ENCODE data around the gene ZNF234. TPM values are rescaled to one million over a fixed set of nuclear protein-coding genes. Genes with fewer than 3 reads are reported as not detected.

Gene ZNF234
- total RNA-seq, 4 donors from 2014 or later = 0.88 to 8.4 (median 3.4) TPM

GRCh38 chr19:44131955-44132354 is 9.4 kb upstream of the ZNF234 start:
- Histone ChIP-seq H3K4me1 (no peaks in the 10 kb centered on the region), H3K27me3 (no peaks in the 10 kb centered on the region), H3K9me3 (peaks cover 0 to 76% (median 51%) of the 10 kb centered on the region in 3 donors), H3K36me3 (peaks cover 17 to 56% (median 18%) of the 10 kb centered on the region in 3 donors), H3K27ac (no peak overlapping the region), H3K4me3 (no peak overlapping the region)
- no peak for DNase-seq
- WGBS, 2 donors = 89 to 90% methylated on average over 5 of the region's 5 CpGs
- intact Hi-C loops (cut with DNase I) = no loop called here
- TF ChIP-seq POLR2A (IDR thresholded peaks at IDR 0.05) = no peak
- TF ChIP-seq CTCF (IDR thresholded peaks at IDR 0.05) = no peak

DNA sequence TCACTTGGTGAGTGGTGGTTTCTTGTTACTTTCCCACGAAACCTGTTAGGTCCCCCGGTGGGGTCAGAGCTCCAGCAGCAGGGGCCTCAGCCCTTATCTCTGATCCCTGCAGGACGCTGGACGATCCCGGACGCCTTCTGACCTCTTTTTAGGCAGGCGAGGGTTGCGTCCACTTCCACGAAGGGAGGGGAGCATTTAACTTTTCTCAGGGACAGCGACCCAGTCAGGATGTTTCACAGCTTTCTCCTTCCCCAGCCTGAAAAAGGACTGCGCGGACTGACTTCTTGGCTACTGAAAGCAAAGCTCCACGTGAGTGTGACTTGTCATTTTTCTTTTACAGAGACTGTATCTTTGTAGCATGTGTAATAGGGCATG is 692 bp downstream of the ZNF234 start:
- Histone ChIP-seq H3K27me3 (no peaks in the 10 kb centered on the region), H3K4me1 (peaks cover 0 to 24% (median 8%) of the 10 kb centered on the region in 3 donors), H3K4me3 (peak overlapping the region; percentile 83 to 95 (median 90)), H3K27ac (peak overlapping the region in 3 of 4 donors; percentile 82 to 86 (median 83)), H3K9me3 (no peaks in the 10 kb centered on the region), H3K36me3 (peaks cover 0 to 32% (median 15%) of the 10 kb centered on the region in 3 donors)
- TF ChIP-seq POLR2A (IDR thresholded peaks at IDR 0.05) = no peak
- TF ChIP-seq CTCF (IDR thresholded peaks at IDR 0.05) = no peak
- 5 to 13% methylated on average over 11 of the region's 13 CpGs for WGBS, 2 donors
- intact Hi-C loops (cut with DNase I) = no loop called here
- DNase-seq = no peak

DNA sequence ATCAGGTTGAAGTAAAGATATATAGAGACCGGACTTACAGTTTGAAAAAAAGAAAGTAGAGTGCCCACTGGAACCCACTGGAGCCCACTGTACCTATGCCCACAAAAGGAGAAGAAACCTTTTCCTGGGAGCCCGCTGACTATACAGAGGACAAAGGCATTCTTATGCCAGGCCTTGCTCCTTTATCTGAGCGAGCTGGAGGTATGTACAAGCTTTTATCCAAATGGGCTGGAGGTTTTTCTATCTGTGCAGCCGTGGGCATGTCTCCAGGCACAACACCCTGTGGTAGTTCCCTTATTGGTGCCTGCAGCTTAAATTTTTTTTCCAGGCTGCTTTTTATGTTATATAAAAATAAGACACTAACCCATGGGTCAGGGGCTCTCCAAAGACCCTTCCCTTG is 8.4 kb downstream of the ZNF234 start:
- 91 to 92% methylated on average over 3 to 4 of the region's 4 CpGs for WGBS, 2 donors
- TF ChIP-seq POLR2A (IDR thresholded peaks at IDR 0.05) (no peak), CTCF (IDR thresholded peaks at IDR 0.05) (no peak)
- intact Hi-C loops (cut with DNase I) = no loop called here
- Histone ChIP-seq H3K4me3 (no peak overlapping the region), H3K27ac (no peak overlapping the region), H3K36me3 (peaks cover 39 to 100% (median 44%) of the 10 kb centered on the region in 3 donors), H3K4me1 (no peaks in the 10 kb centered on the region), H3K9me3 (peaks cover 0 to 53% (median 32%) of the 10 kb centered on the region in 3 donors), H3K27me3 (no peaks in the 10 kb centered on the region)
- DNase-seq = no peak

- Histone ChIP-seq H3K9me3 (peaks cover 1 to 70% (median 48%) of the 10 kb centered on the region in 3 donors), H3K4me3 (no peak overlapping the region), H3K4me1 (no peaks in the 10 kb centered on the region), H3K27ac (no peak overlapping the region), H3K27me3 (no peaks in the 10 kb centered on the region), H3K36me3 (peaks cover 41 to 100% (median 41%) of the 10 kb centered on the region in 3 donors)
- intact Hi-C loops (cut with DNase I) = no loop called here
- TF ChIP-seq CTCF (IDR thresholded peaks at IDR 0.05) = no peak
- no peak for TF ChIP-seq POLR2A (IDR thresholded peaks at IDR 0.05)
- whole genome bisulfite sequencing, 2 donors = 94 to 96% methylated on average over 5 of the region's 5 CpGs
- no peak for DNase-seq
Observed at GRCh38 chr19:44151491-44151890, 10.1 kb downstream of the ZNF234 start.

- Histone ChIP-seq H3K36me3 (peaks cover 18 to 65% (median 23%) of the 10 kb centered on the region in 3 donors), H3K9me3 (peaks cover 6 to 94% (median 84%) of the 10 kb centered on the region in 3 donors), H3K27ac (no peak overlapping the region), H3K4me3 (peak overlapping the region in 1 of 4 donors; percentile 33), H3K27me3 (no peaks in the 10 kb centered on the region), H3K4me1 (no peaks in the 10 kb centered on the region)
- TF ChIP-seq POLR2A (IDR thresholded peaks at IDR 0.05) (no peak), CTCF (IDR thresholded peaks at IDR 0.05) (no peak)
- intact Hi-C loops (cut with DNase I) = no loop called here
- DNase-seq = no peak
- WGBS, 2 donors = 92 to 94% methylated on average over 2 of the region's 2 CpGs
Observed at GRCh38 chr19:44156475-44156874, 15.1 kb downstream of the ZNF234 start.
